Esophagus muscularis mucosa (tissue), 4 donors: ENCODE measurements around the gene MBNL1. TPM values are rescaled to one million over a fixed set of nuclear protein-coding genes. Genes with fewer than 3 reads are reported as not detected.
A peak's percentile ranks its signal among the peaks of the same experiment; 100 is the strongest.

Experiments used
- DNase-seq: peaks from one replicate; pipeline ENCODE4 v3.0.0-alpha.2; 2017; ENCODE audit errors: extremely low spot score
- H3K27ac ChIP-seq, 4 donors: fragments of 200-600 bp; sonication (generic); replicated peaks in 1 of 4; 1 replicate in 3 of 4; 2 replicates in 1 of 4; pipeline ENCODE4 v1.5.1; 2016 to 2019; ENCODE audit warnings: mild to moderate bottlenecking in 1 of 4
- H3K27me3 ChIP-seq, 4 donors: fragments of 200-600 bp; sonication (generic); one replicate each; pipeline versions ENCODE4 v1.5.1 to v1.6.0; 2016 to 2019
- H3K36me3 ChIP-seq, 4 donors: fragments of 200-600 bp; sonication (generic); one replicate each; pipeline ENCODE4 v1.5.1; 2016 to 2019
- H3K4me1 ChIP-seq, 4 donors: fragments of 200-600 bp; sonication (generic); one replicate each; pipeline ENCODE4 v1.5.1; 2016 to 2019
- H3K4me3 ChIP-seq, 4 donors: fragments of 200-600 bp; sonication (generic); 1 replicate in 2 of 4; 2 replicates in 2 of 4; pipeline ENCODE4 v1.5.1; 2016 to 2019; ENCODE audit warnings: mild to moderate bottlenecking in 4 of 4, moderate library complexity in 1 of 4
- H3K9me3 ChIP-seq, 4 donors: fragments of 200-600 bp; sonication (generic); 1 replicate in 3 of 4; 2 replicates in 1 of 4; pipeline ENCODE4 v1.5.1; 2016 to 2019
- EP300 ChIP-seq: sonication (generic); formaldehyde crosslinking; IDR thresholded peaks from one replicate; pipeline ENCODE4 v1.6.1; 2017; ENCODE audit warnings: antibody characterized with exemption
- POLR2A ChIP-seq: fragments of 450-650 bp; IDR thresholded peaks from one replicate; pipeline ENCODE4 v1.6.1; 2017; ENCODE audit warnings: antibody characterized with exemption, moderate library complexity, mild to moderate bottlenecking, low read depth
- POLR2AphosphoS5 ChIP-seq, 2 donors: sonication (generic); formaldehyde crosslinking; IDR thresholded peaks; one replicate each; pipeline ENCODE4 v1.6.1; 2017; ENCODE audit warnings: antibody characterized with exemption in 2 of 2
- WGBS: methylation state at CpG from one replicate; pipeline ENCODE4 v1.1.5; 2018; 5-methylcytosine and 5-hydroxymethylcytosine counted together
- intact Hi-C: fragments of 100-400 bp; cut with DNase I; formaldehyde crosslinking; loops from one replicate; pipeline ENCODE4 v1.15.1; 2023
- total RNA-seq, 4 donors: library from RNA; depleted of rRNA; stranded (reverse); fragments of >200 nt; gene quantifications; one replicate each; pipeline versions ENCODE4 v1.1.0 to v1.2.1, GENCODE V29; 2016
- TF ChIP-seq, protein P1 (sequence below), 3 experiments: fragments of 200-600 bp in 2 of 3; fragments of 450-650 bp in 1 of 3; sonication (generic) in 2 of 3; IDR thresholded peaks; one replicate each; pipeline ENCODE4 v1.5.1; 2017 to 2019; ENCODE audit warnings: antibody characterized with exemption in 3 of 3, mild to moderate bottlenecking in 2 of 3, moderate library complexity in 1 of 3

The MBNL1 gene
- total RNA-seq, 4 donors from 2014 or later, result 635 to 868 (median 720) TPM

DNA sequence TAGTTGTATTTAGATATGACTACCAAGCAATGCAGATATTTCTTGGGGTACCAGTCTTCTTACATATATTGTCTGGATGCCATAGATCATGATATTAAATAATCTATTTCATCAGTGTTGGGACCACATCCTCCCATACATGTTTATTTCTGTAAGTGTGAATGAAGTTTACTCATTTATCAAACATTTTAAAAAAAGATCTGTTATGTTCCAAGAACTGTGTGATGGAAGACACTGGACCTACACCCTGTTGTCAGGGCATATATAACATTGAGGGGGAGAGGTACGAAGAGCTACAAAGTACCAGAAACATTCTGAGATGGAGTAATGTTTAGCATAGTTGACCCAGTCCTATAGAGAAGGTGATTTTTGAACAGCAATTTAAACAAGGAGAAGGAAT lies 26.6 kb downstream of the MBNL1 start:
- TF ChIP-seq POLR2AphosphoS5 (IDR thresholded peaks at IDR 0.05) (no peak), POLR2A (no peak), EP300 (no peak)
- TF ChIP-seq, protein P1, sequence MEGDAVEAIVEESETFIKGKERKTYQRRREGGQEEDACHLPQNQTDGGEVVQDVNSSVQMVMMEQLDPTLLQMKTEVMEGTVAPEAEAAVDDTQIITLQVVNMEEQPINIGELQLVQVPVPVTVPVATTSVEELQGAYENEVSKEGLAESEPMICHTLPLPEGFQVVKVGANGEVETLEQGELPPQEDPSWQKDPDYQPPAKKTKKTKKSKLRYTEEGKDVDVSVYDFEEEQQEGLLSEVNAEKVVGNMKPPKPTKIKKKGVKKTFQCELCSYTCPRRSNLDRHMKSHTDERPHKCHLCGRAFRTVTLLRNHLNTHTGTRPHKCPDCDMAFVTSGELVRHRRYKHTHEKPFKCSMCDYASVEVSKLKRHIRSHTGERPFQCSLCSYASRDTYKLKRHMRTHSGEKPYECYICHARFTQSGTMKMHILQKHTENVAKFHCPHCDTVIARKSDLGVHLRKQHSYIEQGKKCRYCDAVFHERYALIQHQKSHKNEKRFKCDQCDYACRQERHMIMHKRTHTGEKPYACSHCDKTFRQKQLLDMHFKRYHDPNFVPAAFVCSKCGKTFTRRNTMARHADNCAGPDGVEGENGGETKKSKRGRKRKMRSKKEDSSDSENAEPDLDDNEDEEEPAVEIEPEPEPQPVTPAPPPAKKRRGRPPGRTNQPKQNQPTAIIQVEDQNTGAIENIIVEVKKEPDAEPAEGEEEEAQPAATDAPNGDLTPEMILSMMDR (IDR thresholded peaks at IDR 0.05), result no peak
- peaks cover 0 to 5% (median 0%) of the 10 kb centered on the region in 4 donors for H3K36me3 ChIP-seq
- intact Hi-C loops, result no loop called here
- WGBS, result 88% methylated on average over 1 of the region's 1 CpG
- no peaks in the 10 kb centered on the region for H3K9me3 ChIP-seq
- no peak for DNase-seq
- H3K27me3 ChIP-seq, result no peaks in the 10 kb centered on the region
- peaks cover 61 to 95% (median 91%) of the 10 kb centered on the region in 4 donors for H3K4me1 ChIP-seq
- peak overlapping the region in 2 of 4 donors; percentile 3 to 4 for H3K27ac ChIP-seq
- H3K4me3 ChIP-seq, result no peak overlapping the region

DNA sequence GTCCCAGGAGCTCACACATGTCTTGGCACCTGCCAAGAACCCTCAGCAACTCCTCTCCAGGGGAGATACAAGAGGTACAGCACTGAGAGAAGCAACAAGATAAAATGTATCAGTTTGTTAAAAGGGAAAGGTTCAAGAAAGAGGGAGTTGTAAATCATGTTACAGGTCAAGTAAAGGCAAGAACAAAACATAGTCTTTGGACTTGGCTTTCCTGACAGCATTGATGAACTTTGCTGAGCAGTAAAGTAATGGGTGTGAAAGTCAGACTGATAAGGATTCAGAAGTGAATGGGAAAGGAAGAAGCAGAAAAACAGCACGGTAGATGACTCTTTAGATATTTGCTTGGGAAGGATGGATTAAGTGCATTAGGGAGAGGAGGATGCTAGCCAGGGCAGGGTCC lies 27.1 kb downstream of the MBNL1 start:
- H3K9me3 ChIP-seq, result no peaks in the 10 kb centered on the region
- WGBS, result 74% methylated on average over 1 of the region's 1 CpG
- no peak overlapping the region for H3K4me3 ChIP-seq
- H3K36me3 ChIP-seq, result peaks cover 0 to 5% (median 0%) of the 10 kb centered on the region in 4 donors
- H3K4me1 ChIP-seq, result peaks cover 57 to 95% (median 91%) of the 10 kb centered on the region in 4 donors
- DNase-seq, result no peak
- H3K27ac ChIP-seq, result peak overlapping the region in 2 of 4 donors; percentile 3 to 4
- no peaks in the 10 kb centered on the region for H3K27me3 ChIP-seq
- intact Hi-C loops, result no loop called here
- TF ChIP-seq POLR2A (no peak), POLR2AphosphoS5 (IDR thresholded peaks at IDR 0.05) (no peak), EP300 (no peak)
- TF ChIP-seq, protein P1 (IDR thresholded peaks at IDR 0.05), result no peak

DNA sequence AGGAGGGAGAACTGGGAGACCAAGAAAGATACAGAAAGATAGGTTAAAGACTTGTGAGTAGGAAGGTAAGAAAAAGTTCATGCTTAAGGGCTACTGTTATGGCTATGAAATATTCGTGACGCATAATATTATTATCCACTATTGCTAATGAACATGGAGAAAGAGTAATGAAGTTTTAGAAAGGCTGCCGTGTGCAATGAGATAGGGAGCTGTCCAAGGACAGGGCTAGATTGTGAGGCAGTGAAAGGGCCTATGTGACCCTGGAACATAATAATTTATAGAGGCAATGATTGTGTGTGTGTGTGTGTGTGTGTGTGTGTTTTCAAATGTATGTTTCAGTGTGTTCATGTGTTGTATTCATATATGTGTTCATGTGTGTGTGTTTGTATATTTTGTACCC lies 27.7 kb downstream of the MBNL1 start:
- no peak for TF ChIP-seq POLR2A
- no peak for TF ChIP-seq EP300
- no peak for TF ChIP-seq POLR2AphosphoS5 (IDR thresholded peaks at IDR 0.05)
- TF ChIP-seq, protein P1 (IDR thresholded peaks at IDR 0.05), result no peak
- intact Hi-C loops, result no loop called here
- Histone ChIP-seq H3K4me1 (peaks cover 59 to 93% (median 89%) of the 10 kb centered on the region in 4 donors), H3K9me3 (no peaks in the 10 kb centered on the region), H3K4me3 (no peak overlapping the region), H3K27ac (peak overlapping the region in 1 of 4 donors; percentile 4), H3K27me3 (no peaks in the 10 kb centered on the region), H3K36me3 (peaks cover 0 to 5% (median 0%) of the 10 kb centered on the region in 4 donors)
- no peak for DNase-seq
- 87% methylated on average over 3 of the region's 3 CpGs for WGBS

DNA sequence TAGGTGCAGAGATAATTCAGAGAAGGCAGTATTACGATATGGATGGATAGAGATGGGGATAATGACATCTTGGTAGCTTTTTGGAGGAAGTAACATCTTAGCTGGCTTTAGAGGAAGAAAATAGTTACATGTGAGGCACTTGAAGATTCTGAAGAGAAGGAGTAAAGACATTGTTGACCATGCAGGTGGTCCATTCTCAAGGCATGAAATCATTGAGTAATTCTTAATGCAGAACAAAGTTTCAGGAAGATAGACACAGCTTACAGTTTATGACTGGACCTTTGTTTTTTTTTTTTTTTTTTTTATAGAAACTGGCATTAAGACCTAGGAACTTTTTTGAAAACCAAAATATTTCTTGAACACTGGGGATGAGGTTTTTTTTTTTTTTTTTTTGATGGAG lies 28.2 kb downstream of the MBNL1 start:
- DNase-seq, result no peak
- Histone ChIP-seq H3K27me3 (no peaks in the 10 kb centered on the region), H3K9me3 (no peaks in the 10 kb centered on the region), H3K36me3 (peaks cover 0 to 5% (median 0%) of the 10 kb centered on the region in 4 donors), H3K4me1 (peaks cover 63 to 93% (median 89%) of the 10 kb centered on the region in 4 donors), H3K27ac (peak overlapping the region in 1 of 4 donors; percentile 77), H3K4me3 (no peak overlapping the region)
- no peak for TF ChIP-seq POLR2AphosphoS5 (IDR thresholded peaks at IDR 0.05)
- no peak for TF ChIP-seq EP300
- intact Hi-C loops, result no loop called here
- whole genome bisulfite sequencing, result 78% methylated on average over 1 of the region's 1 CpG

DNA sequence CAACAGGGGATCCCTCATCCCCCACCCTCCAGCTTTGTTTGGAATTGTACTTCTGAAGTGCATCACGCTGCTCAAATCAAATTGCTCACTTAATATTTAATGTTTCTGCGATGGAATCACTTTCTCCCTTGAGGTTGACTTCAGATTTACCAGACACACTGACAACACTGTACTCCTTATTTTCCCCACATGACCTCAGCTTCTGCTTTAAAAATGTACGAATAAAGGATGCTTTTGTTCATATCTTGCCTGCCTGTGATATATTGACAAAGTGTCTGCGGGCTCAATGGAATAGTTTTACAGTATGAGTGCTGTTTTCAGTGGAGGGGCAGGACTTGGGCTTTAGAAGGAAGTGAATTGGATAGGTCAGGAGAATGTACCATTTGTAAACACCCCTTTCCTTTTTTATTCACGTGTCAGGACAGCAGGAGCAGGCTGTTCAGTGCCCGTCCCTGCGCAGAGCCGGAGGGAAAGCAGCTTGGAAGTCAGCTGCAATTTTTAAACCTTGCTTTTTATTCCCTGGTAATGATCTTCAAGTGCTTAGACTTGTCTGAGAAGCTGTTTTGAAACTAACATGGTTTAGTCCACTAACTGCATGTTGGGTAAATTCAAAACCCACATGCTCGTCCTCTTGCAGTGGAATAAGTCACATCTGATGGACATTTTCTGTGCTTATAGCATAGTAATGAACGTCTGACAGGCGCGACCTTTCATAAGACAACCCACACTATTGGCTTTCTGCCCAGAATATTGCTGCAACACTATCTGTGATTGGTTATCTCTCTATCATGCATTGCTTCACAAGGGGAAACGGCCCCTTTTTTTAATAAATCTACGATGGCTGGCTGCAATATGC lies 29.9 kb downstream of the MBNL1 start:
- H3K36me3 ChIP-seq, result peaks cover 0 to 5% (median 0%) of the 10 kb centered on the region in 4 donors
- H3K27ac ChIP-seq, result peak overlapping the region; percentile 77 to 84 (median 84)
- intact Hi-C loops, result no loop called here
- H3K4me3 ChIP-seq, result peak overlapping the region; percentile 43 to 60 (median 52)
- no peaks in the 10 kb centered on the region for H3K9me3 ChIP-seq
- peaks cover 50 to 94% (median 83%) of the 10 kb centered on the region in 4 donors for H3K4me1 ChIP-seq
- DNase-seq, result no peak
- TF ChIP-seq EP300, result no peak
- peak; percentile 77 to 89 for TF ChIP-seq POLR2AphosphoS5 (IDR thresholded peaks at IDR 0.05)
- WGBS, result 2% methylated on average over 14 of the region's 14 CpGs
- H3K27me3 ChIP-seq, result no peaks in the 10 kb centered on the region
